Measurements from ENCODE around the gene EID3.
A peak's percentile ranks its signal among the peaks of the same experiment; 100 is the strongest.
"Not testable (repeated sequence)": the region's sequence is repeated elsewhere in the genome, so short reads cannot be mapped to it uniquely, and the experiment has no call there.

Gene EID3

DNA sequence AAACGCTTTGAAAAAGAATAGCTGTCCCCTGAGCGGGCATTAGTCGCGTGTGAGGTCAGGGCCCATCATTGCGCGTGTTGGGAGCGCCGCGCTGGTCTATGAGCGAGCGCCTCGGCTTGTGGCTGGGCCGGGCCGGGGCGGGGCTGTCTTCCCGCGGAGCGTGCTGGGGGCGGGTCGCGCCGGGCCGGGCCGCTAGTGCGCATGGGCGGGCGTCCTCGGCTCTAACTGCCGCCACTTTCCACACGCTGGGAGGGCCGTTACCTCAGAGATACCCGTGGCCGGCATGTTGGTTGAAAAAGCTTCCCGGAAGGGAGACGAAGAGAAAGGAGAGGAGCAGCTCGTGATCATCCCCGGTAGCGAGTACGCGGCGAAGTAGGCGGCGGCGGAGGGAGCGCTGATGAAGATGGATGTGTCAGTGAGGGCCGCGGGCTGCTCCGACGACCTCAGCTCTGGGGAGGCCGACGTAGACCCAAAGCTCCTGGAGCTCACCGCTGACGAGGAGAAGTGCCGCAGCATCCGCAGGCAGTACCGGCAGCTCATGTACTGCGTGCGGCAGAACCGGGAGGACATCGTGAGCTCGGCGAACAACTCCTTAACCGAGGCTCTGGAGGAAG, at the start of gene EID3:
TSS of gene EID3 (plus strand) at position 202 of the 614 bp plus-strand sequence. CDS start at position 398, 196 bp downstream.
- DNase-seq = no peak

DNA sequence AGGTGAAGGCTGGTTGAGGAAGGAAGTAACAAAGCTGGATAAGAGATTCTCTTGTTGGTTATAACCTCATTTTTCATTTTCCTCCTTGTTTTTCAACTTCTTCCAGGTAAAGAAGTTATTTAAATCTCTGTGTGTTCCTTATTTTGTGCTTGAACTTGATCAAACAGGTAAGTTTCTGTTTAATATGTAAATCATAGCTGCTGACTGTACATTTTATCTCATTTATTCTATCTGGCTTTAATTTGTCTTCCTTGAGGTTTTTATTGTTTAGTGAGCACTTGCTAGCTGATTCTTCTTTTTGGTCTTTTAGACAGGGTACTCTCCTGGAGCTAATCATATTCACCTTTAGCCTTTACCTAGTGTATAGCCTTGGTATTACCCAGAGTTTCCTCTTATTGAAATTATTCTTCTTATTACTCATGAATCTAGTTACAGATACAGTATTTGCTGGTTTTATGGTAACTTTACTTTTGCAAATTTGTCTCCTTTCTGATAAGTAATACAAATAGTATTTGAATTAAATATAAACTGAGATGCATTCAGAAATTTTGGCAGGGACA, 45.5 kb upstream of the EID3 start:
- DNase-seq = no peak

GRCh38 chr12:104258476-104259067, 45.0 kb upstream of the EID3 start:
- DNase-seq = no peak

- no peak for DNase-seq
These were observed 40.5 kb upstream of the EID3 start for GRCh38 chr12:104263026-104263425.

DNA sequence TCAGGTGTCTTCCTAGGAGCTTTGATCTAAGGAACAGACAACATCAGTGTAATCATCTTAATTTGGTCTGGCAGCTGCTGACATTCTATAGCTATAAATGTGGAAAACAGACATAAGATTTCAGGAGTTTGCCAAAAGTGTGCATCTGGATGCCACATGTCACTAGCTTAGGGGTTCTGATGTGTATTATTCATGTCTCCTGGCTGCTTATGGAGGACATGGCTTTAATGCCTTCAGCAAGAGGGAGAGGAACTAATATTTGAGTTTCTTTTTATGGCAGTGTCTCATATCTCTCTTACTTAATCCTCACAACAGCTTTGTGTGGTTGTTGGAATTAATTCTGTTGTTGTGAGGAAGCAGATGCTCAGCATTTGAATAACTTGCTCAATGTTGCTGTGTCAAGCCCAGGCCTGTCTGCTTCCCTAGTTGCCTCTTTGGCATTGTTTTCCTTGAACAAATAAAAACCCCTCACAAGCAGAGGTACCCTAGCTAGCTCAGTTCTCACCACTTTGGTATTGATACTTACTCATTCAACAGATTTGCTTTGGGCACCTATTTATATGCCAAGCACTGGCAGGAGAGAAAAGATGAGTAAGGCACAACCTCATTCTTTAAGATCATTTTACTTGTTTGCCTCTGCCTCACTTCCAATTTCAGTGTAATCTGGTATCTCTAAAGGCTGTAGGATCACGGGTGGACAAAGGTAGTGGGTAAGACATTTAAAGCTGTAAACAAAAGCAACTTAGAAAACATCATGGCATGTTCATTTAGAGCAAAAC, 39.8 kb upstream of the EID3 start:
- DNase-seq = peak; percentile 98

- not testable (repeated sequence) for DNase-seq
These were observed 38.1 kb upstream of the EID3 start for GRCh38 chr12:104265436-104265835.

DNA sequence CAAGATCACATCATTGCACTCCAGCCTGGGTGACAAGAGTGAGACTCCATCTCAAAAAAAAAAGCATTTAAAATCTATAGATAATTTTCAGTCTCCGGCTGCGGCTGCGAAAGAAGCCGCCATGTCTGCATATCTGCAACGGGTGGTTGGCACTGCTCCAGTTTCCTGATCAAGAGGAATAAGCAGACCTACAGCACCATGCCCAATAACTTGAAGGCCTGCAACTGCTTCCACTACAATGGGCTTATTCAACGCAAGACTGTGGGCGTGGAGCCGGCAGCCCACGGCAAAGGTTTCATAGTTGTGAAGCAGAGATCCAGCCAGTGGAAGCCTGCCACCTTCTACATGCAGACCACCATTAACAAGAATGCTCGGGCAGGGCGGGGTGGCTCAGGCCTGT, 30.6 kb upstream of the EID3 start:
- DNase-seq = no peak

DNA sequence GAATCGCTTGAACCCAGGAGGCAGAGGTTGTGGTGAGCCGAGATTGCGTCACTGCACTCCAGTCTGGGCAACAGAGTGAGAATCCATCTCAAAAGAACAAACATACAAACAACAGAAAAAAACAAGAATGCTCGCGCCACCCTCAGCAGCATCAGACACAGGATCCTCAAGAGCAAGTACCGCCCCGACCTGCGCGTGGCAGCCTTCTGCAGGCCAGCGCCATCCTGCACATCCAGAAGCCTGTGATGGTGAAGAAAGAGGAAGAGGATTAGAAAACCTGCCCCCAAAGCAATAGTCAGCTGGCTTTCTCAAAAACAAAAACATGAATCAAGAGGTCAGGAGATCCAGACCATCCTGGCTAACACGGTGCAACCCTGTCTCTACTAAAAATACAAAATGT, 30.0 kb upstream of the EID3 start:
- no peak for DNase-seq

DNA sequence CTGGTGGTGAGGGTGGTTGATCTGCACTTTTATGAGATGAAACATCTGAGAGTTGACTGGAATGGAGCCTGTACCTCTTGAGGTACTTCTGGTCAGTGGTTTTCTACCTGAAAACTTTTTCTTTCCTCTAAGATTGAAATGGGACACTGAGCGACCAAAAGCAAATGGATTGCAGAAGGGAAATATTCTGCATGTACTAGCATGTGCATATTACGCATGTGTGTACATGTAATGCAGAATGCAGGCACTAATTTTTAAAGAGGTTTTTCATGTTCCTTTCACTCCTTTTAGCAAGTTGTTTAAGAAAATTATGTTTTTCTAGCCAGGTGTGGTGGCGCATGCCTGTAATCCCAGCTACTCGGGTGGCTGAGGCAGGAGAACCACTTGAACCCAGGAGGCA, 28.7 kb upstream of the EID3 start:
- DNase-seq = no peak

- DNase-seq = no peak
These were observed 27.9 kb upstream of the EID3 start for GRCh38 chr12:104275689-104276088.

DNA sequence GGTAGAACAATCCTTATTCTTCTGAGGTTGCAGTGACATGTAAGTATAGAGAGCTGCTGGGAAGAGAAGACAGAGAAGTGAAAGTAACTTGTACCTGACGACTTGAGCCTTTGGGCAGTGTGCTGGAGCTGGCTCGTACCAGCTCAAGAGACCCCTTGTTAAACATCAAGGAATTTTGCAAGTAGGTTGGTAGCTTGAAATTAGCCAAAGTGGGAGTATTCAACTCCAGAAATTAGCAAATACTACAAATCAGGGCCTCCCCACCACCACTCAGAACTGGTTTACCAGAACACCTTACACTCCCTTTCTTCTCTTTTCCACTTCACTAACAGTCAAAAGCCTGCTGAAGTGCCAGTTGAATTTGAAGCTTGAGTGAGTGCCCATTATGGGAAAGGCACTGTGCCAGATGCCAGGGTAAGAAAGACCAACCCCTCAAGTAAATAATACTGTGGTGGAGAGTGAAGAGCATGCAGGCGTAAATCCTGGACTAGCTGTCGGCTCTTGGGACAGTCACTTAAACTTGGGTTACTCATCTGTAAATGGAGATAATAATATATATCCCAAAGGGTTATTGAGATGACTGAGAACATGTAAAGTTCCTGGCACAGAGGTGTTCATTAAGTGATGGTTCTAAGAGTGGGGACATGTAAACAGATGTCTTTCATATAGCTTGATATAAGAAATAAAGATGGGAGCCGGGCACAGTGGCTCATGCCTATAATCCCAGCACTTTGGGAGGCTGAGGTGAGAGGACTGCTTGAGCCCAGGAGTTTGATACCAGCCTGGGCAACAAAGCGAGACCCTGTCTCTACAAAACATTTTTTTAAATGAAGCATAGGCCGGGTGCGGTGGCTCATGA, 27.0 kb upstream of the EID3 start:
- peak; percentile 97 for DNase-seq

DNA sequence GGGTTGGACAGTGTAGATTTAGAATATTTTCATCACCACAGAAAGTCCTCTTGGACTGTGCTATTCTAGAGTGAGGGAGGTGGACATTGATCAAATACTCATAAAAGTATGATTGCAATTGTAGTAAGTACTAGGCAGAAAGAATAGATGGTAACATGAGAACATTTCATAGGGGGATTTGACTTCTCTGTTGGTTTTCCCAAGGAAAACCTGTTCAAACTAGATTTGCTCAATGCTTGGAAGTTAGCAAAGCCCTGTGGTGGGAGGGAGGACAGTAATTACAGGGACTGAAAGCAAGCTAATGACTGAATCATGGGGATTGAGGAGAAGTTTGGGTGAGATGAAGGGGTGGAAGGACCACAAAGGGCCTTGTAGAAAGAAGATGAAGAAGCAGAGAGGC, 24.4 kb upstream of the EID3 start:
- DNase-seq = no peak

DNA sequence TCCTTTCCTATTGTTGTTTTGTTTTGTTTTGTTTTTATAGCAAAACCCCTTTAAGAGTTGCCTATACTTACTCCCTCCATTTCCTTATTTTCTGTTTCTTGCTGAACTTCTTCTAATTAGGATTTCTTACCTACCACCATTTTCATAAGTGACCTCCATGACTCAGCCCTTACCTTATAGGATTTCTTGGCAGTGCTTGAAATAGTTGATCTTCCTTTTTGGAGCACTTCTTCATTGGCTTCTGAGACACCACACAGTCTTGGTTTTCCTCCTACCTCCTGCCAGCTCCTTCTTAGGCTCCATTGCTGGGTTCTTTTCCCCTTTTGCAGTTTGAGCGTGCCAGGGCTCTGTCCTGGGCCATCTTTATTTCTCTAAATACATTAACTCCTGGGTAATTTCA, 23.4 kb upstream of the EID3 start:
- no peak for DNase-seq

- no peak for DNase-seq
These were observed 22.7 kb upstream of the EID3 start for GRCh38 chr12:104280717-104281458.

GRCh38 chr12:104281636-104282035, 21.9 kb upstream of the EID3 start:
- DNase-seq = no peak

GRCh38 chr12:104282109-104282508, 21.4 kb upstream of the EID3 start:
- no peak for DNase-seq

DNA sequence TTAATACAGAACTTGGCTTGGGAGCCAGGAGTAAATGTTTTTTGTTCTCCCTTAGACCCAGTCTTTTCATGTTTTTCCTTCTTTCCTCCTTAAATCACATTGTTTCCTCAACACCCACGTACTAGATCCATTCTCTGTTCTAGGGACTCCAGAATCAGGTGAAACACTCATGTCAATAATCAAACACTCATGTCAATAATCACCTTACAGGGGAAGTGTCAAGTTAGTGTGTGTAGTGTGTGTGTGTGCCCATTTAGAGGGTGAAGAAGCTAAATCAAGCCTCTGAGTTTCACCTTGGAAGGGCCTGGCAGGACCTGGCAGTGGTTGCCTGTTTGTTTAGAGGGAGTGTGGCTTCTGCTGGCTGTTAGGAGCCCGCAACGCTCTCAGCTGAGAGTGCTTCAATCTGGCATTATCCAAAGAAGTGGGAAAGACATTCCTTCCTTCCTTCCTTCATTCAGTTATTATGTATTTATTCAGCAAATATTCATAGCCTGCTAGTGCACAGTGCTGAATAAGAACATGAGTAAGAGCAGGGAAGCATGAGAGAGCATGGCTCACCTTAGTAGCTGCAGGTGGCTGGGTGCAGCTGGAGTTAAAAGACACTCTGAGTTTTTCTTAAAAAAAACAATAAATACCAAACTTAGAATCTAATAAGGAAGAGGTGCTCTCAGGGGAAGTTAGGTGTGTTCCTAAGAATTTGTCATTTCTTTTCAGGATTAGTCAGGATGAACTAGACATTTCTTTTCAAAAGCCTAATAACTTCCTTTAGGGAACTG, 17.6 kb upstream of the EID3 start:
- DNase-seq = peak; percentile 58

DNA sequence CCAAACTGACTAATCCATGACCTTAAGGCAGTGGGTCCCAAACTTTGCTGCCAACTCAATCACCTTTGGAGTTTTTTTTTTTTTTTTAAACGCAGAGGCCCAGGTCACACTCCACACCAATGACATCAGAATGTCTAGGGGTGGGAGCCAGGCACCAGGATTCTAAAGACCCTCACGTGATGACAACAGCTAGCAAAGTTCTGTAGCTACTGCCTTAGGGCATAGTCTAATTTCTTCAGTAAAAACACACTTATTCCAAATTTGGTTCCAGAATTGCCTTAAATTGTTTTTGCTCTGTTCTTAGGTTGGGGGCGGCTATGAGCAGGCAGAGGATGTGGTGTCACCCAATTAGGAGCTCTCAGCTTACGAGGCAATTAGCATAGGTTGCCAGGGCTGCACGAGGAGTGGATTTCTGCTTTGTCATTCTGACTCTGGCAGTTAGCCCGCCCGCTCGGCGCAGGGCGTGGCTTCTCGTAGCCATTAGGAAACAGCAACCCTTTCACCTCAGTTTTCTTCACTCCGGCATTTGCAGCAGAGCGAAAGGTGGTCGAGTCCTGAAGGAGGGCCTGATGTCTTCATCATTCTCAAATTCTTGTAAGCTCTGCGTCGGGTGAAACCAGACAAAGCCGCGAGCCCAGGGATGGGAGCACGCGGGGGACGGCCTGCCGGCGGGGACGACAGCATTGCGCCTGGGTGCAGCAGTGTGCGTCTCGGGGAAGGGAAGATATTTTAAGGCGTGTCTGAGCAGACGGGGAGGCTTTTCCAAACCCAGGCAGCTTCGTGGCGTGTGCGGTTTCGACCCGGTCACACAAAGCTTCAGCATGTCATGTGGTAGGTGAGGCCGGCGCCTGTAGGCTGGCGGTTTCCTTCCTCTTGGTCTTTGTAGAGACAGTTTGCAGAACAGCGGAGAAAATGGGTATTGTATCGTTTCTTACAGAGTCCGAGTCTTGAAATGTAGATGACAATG, 16.7 kb upstream of the EID3 start:
- DNase-seq = peak; percentile 97

DNA sequence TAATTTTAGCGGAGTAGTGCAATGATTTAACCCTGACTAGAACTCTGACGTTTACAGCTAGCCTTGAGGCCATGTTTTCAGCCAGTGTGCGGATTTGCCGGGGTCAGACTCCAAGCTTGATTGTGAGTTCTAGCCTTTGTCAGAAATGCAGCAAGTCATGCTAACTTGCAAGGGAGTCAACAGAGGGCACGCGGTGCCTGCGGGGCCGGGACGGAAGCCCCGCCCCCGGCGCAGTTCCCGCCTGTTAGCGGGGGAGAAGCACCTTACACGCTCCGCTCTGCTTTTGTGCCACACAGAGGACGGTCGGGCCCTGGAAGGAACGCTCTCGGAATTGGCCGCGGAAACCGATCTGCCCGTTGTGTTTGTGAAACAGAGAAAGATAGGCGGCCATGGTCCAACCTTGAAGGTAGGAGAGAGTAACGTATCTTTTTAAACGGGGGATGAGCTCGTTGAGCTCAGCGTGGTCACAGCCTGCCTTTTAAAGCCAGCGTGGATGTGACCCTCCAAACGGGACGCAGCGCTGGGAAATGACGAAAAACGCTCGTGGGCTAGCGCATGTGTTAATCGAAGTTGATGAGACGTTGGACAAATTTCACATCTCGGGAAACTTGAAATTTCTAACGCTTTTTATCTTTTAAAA, 14.8 kb upstream of the EID3 start:
- DNase-seq = peak; percentile 91

DNA sequence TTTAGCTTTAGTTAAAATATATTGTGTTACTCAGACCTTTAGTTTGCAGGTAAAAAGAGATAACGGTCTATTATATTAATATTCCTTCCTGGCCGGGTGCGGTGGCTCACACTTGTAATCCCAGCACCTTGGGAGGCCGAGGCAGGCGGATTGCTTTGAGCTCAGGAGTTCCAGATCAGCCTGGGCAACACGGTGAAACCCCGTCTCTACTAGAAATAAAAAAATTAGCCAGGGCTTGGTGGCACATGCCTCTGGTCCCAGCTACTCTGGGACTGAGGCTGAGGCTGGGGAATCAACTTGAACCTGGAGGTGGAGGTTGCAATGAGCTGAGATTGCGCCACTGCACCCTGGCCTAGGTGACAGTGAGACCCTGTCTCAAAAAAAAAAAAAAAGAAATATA, 13.2 kb upstream of the EID3 start:
- no peak for DNase-seq

All from NCI-H2171 treated with DMSO at 0.1 percent for 48 hours (cell line).